Measurements from ENCODE around the gene LGR4. TPM values are rescaled to one million over a fixed set of nuclear protein-coding genes. Genes with fewer than 3 reads are reported as not detected.

Gene LGR4
- total and polyA plus RNA-seq, 10 donors: 1.5 to 47.2 (median 27.0) TPM

DNA sequence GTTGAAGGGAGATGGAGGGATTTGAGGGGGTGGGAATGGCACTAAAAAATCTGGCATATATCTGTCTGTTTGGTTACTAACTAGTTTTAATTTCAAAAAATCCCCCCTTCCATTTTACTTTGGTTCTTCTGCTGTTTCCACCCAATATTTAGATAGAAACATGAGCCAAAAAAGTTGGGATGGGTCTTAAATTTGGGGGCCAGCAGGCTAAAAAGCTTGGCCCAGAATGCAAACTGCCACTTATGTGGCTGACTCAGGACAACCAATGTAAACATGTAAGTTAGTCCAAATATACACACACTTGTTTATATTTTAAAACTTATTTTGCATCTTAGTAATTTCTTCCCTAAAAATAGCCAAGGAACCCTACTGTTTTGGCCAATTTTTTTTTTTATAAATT lies 35.7 kb downstream of the LGR4 start:
- intact Hi-C loops (cut with DNase I; ENCODE audit: low total_unique reads): no loop called here
- no peak for TF ChIP-seq POLR2AphosphoS5 (IDR thresholded peaks at IDR 0.05)
- no peak for TF ChIP-seq POLR2A (IDR thresholded peaks at IDR 0.05)
- TF ChIP-seq, protein P1, sequence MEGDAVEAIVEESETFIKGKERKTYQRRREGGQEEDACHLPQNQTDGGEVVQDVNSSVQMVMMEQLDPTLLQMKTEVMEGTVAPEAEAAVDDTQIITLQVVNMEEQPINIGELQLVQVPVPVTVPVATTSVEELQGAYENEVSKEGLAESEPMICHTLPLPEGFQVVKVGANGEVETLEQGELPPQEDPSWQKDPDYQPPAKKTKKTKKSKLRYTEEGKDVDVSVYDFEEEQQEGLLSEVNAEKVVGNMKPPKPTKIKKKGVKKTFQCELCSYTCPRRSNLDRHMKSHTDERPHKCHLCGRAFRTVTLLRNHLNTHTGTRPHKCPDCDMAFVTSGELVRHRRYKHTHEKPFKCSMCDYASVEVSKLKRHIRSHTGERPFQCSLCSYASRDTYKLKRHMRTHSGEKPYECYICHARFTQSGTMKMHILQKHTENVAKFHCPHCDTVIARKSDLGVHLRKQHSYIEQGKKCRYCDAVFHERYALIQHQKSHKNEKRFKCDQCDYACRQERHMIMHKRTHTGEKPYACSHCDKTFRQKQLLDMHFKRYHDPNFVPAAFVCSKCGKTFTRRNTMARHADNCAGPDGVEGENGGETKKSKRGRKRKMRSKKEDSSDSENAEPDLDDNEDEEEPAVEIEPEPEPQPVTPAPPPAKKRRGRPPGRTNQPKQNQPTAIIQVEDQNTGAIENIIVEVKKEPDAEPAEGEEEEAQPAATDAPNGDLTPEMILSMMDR (IDR thresholded peaks at IDR 0.05 in 8 of 11, conservative IDR thresholded peaks at IDR 0.05 in 3 of 11): no peak
- DNase-seq: no peak

DNA sequence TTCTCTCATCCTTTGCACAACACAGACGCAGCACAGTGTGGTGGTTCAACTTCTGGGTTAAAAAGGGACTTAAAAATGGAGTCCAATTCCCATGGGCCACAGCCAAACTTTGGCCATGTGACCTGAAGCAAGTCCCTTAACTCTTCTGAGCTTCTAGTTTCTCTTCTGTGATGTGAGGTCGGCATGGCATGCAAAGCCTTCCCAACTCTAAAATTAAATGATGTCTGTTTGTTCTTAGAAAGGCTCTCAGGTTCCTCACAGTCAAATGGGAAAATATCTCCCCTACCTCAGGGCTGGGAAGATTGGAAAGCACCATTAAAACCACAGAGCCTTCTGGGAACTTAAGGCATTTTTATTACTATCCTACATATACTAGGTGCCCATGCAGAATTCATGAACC lies 38.8 kb downstream of the LGR4 start:
- H3K4me1 ChIP-seq: no peaks in the 10 kb centered on the region
- no peak for TF ChIP-seq POLR2AphosphoS5 (IDR thresholded peaks at IDR 0.05)
- TF ChIP-seq, protein P1 (IDR thresholded peaks at IDR 0.05 in 8 of 11, conservative IDR thresholded peaks at IDR 0.05 in 3 of 11): no peak
- TF ChIP-seq POLR2A (IDR thresholded peaks at IDR 0.05): no peak
- no peaks in the 10 kb centered on the region for H3K36me3 ChIP-seq
- DNase-seq: no peak
- H3K27ac ChIP-seq: no peak overlapping the region
- WGBS, 5 donors: 77 to 87% (median 84%) methylated on average over 2 of the region's 2 CpGs
- intact Hi-C loops (cut with DNase I; ENCODE audit: low total_unique reads): no loop called here
- no peak overlapping the region for H3K4me3 ChIP-seq
- H3K9me3 ChIP-seq: no peaks in the 10 kb centered on the region
- H3K27me3 ChIP-seq (replicated peaks in 1 of 7): no peaks in the 10 kb centered on the region

More for the DNA sequence above, 35.7 kb downstream of the LGR4 start:
- H3K4me1 ChIP-seq: no peaks in the 10 kb centered on the region
- H3K4me3 ChIP-seq: no peak overlapping the region
- no peaks in the 10 kb centered on the region for H3K36me3 ChIP-seq
- H3K27me3 ChIP-seq (replicated peaks in 1 of 7): no peaks in the 10 kb centered on the region
- H3K27ac ChIP-seq: no peak overlapping the region
- no peaks in the 10 kb centered on the region for H3K9me3 ChIP-seq

DNA sequence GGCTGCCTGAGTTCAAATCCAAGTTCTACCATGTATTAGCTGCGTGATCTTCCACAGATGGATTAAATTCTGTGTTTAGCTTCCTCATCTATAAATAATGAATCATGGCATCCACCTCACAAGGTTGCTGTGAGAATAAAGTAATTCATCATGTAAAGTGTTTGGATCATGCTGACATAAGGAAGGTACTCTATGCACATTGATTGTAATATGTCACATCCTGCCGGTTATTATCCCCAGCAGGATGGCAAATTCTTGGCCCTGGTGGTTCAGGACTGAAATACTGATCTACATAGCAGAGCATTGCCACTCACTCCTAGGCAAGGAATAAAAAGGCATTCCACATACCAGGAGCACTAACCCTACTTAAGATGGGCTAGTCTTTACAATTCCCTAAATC lies 40.8 kb downstream of the LGR4 start:
- H3K9me3 ChIP-seq: no peaks in the 10 kb centered on the region
- TF ChIP-seq, protein P1 (IDR thresholded peaks at IDR 0.05 in 8 of 11, conservative IDR thresholded peaks at IDR 0.05 in 3 of 11): no peak
- no peak for TF ChIP-seq POLR2A (IDR thresholded peaks at IDR 0.05)
- no peak for TF ChIP-seq POLR2AphosphoS5 (IDR thresholded peaks at IDR 0.05)
- no peaks in the 10 kb centered on the region for H3K4me1 ChIP-seq
- no peaks in the 10 kb centered on the region for H3K36me3 ChIP-seq
- DNase-seq: no peak
- 83 to 89% (median 85%) methylated on average over 2 of the region's 2 CpGs for WGBS, 5 donors
- H3K27ac ChIP-seq: no peak overlapping the region
- no peak overlapping the region for H3K4me3 ChIP-seq
- intact Hi-C loops (cut with DNase I; ENCODE audit: low total_unique reads): no loop called here
- H3K27me3 ChIP-seq (replicated peaks in 1 of 7): no peaks in the 10 kb centered on the region

DNA sequence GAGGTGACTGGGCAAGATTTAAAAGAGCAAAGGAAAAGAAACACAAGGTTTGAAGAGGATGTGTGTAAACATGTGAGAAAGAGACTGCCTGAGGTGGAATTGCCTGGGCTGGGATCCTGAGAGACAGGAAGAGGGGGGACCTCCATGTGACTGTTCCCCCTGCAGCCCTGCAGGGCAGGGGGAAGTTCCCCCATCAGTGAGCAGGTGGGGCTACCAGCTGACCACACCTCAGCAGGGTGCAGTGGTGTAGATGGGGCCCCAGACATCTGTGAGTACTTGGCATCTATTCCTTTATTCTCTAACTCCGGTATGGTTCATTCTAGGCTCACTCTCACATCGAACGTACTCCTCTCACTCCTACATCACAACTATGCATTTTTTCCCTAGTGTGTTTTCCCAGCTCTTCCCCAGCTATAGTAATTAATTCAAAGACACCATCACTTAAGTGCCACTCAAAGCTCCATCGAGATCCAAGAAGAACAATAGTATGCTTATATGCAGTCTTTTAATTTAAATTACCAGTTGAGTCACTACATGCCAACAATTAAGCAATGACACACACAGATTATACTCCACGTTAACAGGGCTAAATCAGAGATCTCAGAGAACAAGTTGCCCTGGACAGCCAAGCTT lies 42.7 kb downstream of the LGR4 start:
- no peak overlapping the region for H3K27ac ChIP-seq
- 61 to 76% (median 70%) methylated on average over 5 of the region's 5 CpGs for WGBS, 5 donors

More for the DNA sequence above, 42.7 kb downstream of the LGR4 start:
- intact Hi-C loops (cut with DNase I; ENCODE audit: low total_unique reads): no loop called here
- H3K36me3 ChIP-seq: no peaks in the 10 kb centered on the region
- H3K27me3 ChIP-seq (replicated peaks in 1 of 7): no peaks in the 10 kb centered on the region
- no peaks in the 10 kb centered on the region for H3K4me1 ChIP-seq
- no peak overlapping the region for H3K4me3 ChIP-seq
- no peak for DNase-seq
- no peaks in the 10 kb centered on the region for H3K9me3 ChIP-seq
- TF ChIP-seq POLR2A (IDR thresholded peaks at IDR 0.05) (no peak), POLR2AphosphoS5 (IDR thresholded peaks at IDR 0.05) (no peak)
- TF ChIP-seq, protein P1 (IDR thresholded peaks at IDR 0.05 in 8 of 11, conservative IDR thresholded peaks at IDR 0.05 in 3 of 11): no peak
